Smooth muscle cell (in vitro differentiated cells): Measurements from ENCODE around the gene ADGRG2. TPM values are rescaled to one million over a fixed set of nuclear protein-coding genes. Genes with fewer than 3 reads are reported as not detected.

Source experiments
- DNase-seq: peaks from one replicate; lab custom pipeline; 2025; ENCODE audit not compliant: unreplicated experiment; lab: John Stamatoyannopoulos, UW
- H2AFZ ChIP-seq: fragments of 200-600 bp; sonication (generic); 2 replicates; pipeline ENCODE4 v1.6.0; 2016; ENCODE audit warnings: antibody characterized with exemption, low read depth, mild to moderate bottlenecking
- H3F3A ChIP-seq: fragments of 200-600 bp; sonication (generic); 2 replicates; pipeline ENCODE4 v1.6.0; 2017; ENCODE audit warnings: antibody characterized with exemption, low read depth
- H3K27ac ChIP-seq: fragments of 200-600 bp; sonication (generic); 2 replicates; pipeline ENCODE4 v1.5.1; 2016; ENCODE audit warnings: low read depth, mild to moderate bottlenecking
- H3K27me3 ChIP-seq: fragments of 200-600 bp; sonication (generic); 2 replicates; pipeline ENCODE4 v1.6.1; 2016; ENCODE audit warnings: low read depth, mild to moderate bottlenecking
- H3K36me3 ChIP-seq: fragments of 200-600 bp; sonication (generic); 2 replicates; pipeline ENCODE4 v1.5.1; 2016; ENCODE audit warnings: low read depth
- H3K4me1 ChIP-seq: fragments of 200-600 bp; sonication (generic); 2 replicates; pipeline ENCODE4 v1.5.1; 2016; ENCODE audit warnings: low read depth
- H3K4me2 ChIP-seq: fragments of 200-600 bp; sonication (generic); 2 replicates; pipeline ENCODE4 v1.6.0; 2016; ENCODE audit warnings: mild to moderate bottlenecking
- H3K4me3 ChIP-seq: fragments of 200-600 bp; sonication (generic); 2 replicates; pipeline ENCODE4 v1.5.1; 2016; ENCODE audit warnings: mild to moderate bottlenecking
- H3K79me2 ChIP-seq: fragments of 200-600 bp; sonication (generic); 2 replicates; pipeline ENCODE4 v1.6.0; 2016; ENCODE audit warnings: low read depth, mild to moderate bottlenecking
- H3K9ac ChIP-seq: fragments of 200-600 bp; sonication (generic); 2 replicates; pipeline ENCODE4 v1.6.0; 2016; ENCODE audit warnings: low read depth
- H3K9me3 ChIP-seq: fragments of 200-600 bp; sonication (generic); replicated peaks from 2 replicates; pipeline ENCODE4 v1.5.1; 2016; ENCODE audit warnings: low read depth
- H4K20me1 ChIP-seq: fragments of 200-600 bp; sonication (generic); 2 replicates; pipeline ENCODE4 v1.6.0; 2016; ENCODE audit warnings: low read depth
- WGBS: methylation state at CpG from one replicate; pipeline ENCODE4 v1.1.7; 2016; ENCODE audit warnings: low lambda C conversion rate; 5-methylcytosine and 5-hydroxymethylcytosine counted together
- polyA plus RNA-seq: library from polyadenylated mRNA; unstranded; fragments of >200 nt; fragmentation: Nextera tagmentation; extraction: Ambion mirVana; gene quantifications from 2 replicates; pipeline ENCODE4 v1.2.1, GENCODE V29; 2016
- total RNA-seq: library from RNA; depleted of rRNA; stranded (reverse); fragments of >200 nt; gene quantifications from 2 replicates; pipeline ENCODE4 v1.2.3, GENCODE V29; 2014
- TF ChIP-seq, protein P1 (sequence below): fragments of 200-600 bp; sonication (generic); IDR thresholded peaks from 2 replicates; pipeline ENCODE4 v1.5.1; 2017; ENCODE audit warnings: borderline replicate concordance, mild to moderate bottlenecking, antibody characterized with exemption; ENCODE audit not compliant: insufficient read depth, poor library complexity, severe bottlenecking

The ADGRG2 gene
- total and polyA plus RNA-seq, 2 experiments from 2014 or later = 0.09 TPM; not detected in 1

DNA sequence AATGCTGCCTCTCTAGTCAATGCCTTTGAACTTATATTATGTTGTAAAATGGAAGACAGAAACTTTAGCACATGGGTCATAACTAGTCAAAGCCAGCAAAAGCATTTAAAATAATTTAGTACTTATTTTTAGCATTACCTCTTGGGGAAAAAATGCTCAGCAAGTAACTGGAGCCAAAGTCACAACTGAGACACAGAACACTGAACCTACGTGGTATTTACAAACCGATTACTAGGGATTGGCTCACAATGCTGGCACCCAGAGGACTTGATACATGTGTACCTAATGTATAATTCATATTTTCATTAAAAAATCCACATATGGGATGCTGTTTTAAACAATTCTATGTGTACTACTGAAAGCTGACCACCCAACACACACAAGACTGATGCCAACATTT lies 176.8 kb downstream of the ADGRG2 start:
- H3K4me2 ChIP-seq = no peak overlapping the region
- no peak overlapping the region for H3K4me3 ChIP-seq
- H3K36me3 ChIP-seq = no peaks in the 10 kb centered on the region
- no peaks in the 10 kb centered on the region for H3K9me3 ChIP-seq
- H3K4me1 ChIP-seq = no peaks in the 10 kb centered on the region
- TF ChIP-seq, protein P1, sequence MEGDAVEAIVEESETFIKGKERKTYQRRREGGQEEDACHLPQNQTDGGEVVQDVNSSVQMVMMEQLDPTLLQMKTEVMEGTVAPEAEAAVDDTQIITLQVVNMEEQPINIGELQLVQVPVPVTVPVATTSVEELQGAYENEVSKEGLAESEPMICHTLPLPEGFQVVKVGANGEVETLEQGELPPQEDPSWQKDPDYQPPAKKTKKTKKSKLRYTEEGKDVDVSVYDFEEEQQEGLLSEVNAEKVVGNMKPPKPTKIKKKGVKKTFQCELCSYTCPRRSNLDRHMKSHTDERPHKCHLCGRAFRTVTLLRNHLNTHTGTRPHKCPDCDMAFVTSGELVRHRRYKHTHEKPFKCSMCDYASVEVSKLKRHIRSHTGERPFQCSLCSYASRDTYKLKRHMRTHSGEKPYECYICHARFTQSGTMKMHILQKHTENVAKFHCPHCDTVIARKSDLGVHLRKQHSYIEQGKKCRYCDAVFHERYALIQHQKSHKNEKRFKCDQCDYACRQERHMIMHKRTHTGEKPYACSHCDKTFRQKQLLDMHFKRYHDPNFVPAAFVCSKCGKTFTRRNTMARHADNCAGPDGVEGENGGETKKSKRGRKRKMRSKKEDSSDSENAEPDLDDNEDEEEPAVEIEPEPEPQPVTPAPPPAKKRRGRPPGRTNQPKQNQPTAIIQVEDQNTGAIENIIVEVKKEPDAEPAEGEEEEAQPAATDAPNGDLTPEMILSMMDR = no peak
- no peaks in the 10 kb centered on the region for H3F3A ChIP-seq
- WGBS = 93% methylated on average over 2 of the region's 2 CpGs
- H3K27ac ChIP-seq = no peak overlapping the region
- no peaks in the 10 kb centered on the region for H3K79me2 ChIP-seq
- no peaks in the 10 kb centered on the region for H4K20me1 ChIP-seq
- no peak overlapping the region for H2AFZ ChIP-seq
- no peak for DNase-seq
- H3K27me3 ChIP-seq = no peaks in the 10 kb centered on the region
- H3K9ac ChIP-seq = no peak overlapping the region

DNA sequence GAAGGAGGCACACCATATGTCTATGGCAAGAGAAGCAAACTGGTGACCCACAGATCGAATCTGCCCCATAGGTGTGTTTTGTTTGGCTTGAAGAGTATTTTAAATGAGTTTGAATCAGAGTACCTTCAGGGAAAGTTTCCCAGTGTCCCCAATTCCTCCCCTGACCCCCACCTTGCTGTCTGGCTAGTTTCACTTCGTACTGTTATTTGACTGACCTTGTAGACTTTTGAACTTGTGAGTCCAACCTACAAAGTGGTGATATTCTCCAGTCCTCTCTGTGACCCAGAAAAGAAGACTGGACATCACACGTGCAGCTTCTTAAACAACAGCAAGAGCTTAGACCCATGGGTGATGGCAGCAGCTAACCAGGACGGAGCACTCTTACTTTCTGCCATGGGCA lies 177.8 kb downstream of the ADGRG2 start:
- Histone ChIP-seq H3K9ac (no peak overlapping the region), H3K27ac (no peak overlapping the region), H4K20me1 (no peaks in the 10 kb centered on the region), H3K9me3 (no peaks in the 10 kb centered on the region), H3K27me3 (no peaks in the 10 kb centered on the region), H3K4me1 (no peaks in the 10 kb centered on the region), H3K4me3 (no peak overlapping the region), H2AFZ (no peak overlapping the region), H3K36me3 (no peaks in the 10 kb centered on the region), H3K4me2 (no peak overlapping the region), H3F3A (no peaks in the 10 kb centered on the region), H3K79me2 (no peaks in the 10 kb centered on the region)
- TF ChIP-seq, protein P1 = no peak
- 70% methylated on average over 4 of the region's 4 CpGs for WGBS
- DNase-seq = no peak

DNA sequence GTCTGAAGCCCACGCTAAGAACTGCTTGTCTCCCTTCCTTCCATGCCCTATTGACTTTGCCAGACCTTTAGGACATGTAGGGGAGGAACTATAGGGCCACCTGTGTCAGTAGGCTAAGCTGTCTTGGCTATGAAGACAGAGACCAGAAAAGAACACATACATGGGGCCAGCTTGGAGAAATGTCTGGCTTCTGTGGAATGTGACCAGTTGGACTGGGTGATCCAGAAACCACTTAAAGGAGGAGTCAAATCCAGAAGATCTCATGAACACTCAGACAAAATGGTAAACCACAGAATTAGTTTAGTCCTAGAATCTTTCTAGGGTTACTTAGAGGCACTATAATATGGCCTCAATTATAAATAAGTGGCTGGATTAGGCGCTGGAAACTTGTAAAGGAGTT lies 180.4 kb downstream of the ADGRG2 start:
- no peaks in the 10 kb centered on the region for H3K27me3 ChIP-seq
- H3K79me2 ChIP-seq = no peaks in the 10 kb centered on the region
- H3K27ac ChIP-seq = no peak overlapping the region
- H3F3A ChIP-seq = no peaks in the 10 kb centered on the region
- no peak overlapping the region for H3K4me3 ChIP-seq
- H4K20me1 ChIP-seq = no peaks in the 10 kb centered on the region
- H3K9me3 ChIP-seq = no peaks in the 10 kb centered on the region
- H2AFZ ChIP-seq = no peak overlapping the region
- no peak overlapping the region for H3K9ac ChIP-seq
- H3K36me3 ChIP-seq = no peaks in the 10 kb centered on the region
- no peak overlapping the region for H3K4me2 ChIP-seq
- H3K4me1 ChIP-seq = no peaks in the 10 kb centered on the region
- 60% methylated on average over 2 of the region's 2 CpGs for WGBS
- DNase-seq = no peak
- TF ChIP-seq, protein P1 = no peak

Other genes starting within 250 kb of the ADGRG2 start
- 4.6 and 22.7 TPM in 2 replicates for gene PHKA2, start 138.4 kb downstream of the ADGRG2 start, total RNA-seq
- gene PHKA2, start 138.4 kb downstream of the ADGRG2 start, polyA plus RNA-seq = 7.3 and 8.2 TPM in 2 replicates
- gene PDHA1, start 221.5 kb upstream of the ADGRG2 start, total RNA-seq = 97.8 and 121 TPM in 2 replicates
- 205 and 222 TPM in 2 replicates for gene PDHA1, start 221.5 kb upstream of the ADGRG2 start, polyA plus RNA-seq